ENCODE results near the gene GPC3.

GPC3 gene

DNA sequence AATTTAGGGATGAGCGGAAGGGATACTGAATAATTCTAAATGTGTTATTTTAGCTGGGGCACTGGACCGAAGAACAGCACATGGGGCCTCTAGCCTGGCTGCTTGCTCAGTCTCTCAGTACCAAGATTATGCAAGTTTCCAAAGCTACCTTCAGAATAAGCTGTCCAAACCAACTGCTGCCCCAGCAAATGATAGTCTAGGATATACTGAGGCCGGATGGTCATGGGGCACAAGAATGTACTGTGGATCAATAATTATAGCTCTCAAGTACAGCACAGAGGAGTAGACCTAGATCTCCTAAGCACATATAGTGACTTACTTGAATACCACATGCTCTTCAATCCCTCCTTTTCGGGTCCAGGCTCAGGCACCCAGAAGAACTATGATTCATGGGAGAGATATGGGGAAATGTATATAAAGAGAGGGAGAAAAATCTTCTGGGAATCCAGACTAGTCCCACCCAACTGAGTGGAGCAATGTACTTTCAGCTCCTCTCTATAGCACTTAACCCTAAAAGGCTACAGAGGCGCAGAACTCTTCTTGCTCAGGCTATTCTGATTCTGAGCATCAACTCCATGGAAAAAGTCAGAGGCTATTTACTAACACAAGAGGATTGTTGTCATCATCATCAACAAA, 409.8 kb downstream of the GPC3 start:
- TF ChIP-seq, protein P1, sequence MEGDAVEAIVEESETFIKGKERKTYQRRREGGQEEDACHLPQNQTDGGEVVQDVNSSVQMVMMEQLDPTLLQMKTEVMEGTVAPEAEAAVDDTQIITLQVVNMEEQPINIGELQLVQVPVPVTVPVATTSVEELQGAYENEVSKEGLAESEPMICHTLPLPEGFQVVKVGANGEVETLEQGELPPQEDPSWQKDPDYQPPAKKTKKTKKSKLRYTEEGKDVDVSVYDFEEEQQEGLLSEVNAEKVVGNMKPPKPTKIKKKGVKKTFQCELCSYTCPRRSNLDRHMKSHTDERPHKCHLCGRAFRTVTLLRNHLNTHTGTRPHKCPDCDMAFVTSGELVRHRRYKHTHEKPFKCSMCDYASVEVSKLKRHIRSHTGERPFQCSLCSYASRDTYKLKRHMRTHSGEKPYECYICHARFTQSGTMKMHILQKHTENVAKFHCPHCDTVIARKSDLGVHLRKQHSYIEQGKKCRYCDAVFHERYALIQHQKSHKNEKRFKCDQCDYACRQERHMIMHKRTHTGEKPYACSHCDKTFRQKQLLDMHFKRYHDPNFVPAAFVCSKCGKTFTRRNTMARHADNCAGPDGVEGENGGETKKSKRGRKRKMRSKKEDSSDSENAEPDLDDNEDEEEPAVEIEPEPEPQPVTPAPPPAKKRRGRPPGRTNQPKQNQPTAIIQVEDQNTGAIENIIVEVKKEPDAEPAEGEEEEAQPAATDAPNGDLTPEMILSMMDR (IDR thresholded peaks at IDR 0.05; ENCODE audit: low read depth, low read length): no peak
- no peak for DNase-seq (ENCODE audit: extremely low read depth, low read depth)

DNA sequence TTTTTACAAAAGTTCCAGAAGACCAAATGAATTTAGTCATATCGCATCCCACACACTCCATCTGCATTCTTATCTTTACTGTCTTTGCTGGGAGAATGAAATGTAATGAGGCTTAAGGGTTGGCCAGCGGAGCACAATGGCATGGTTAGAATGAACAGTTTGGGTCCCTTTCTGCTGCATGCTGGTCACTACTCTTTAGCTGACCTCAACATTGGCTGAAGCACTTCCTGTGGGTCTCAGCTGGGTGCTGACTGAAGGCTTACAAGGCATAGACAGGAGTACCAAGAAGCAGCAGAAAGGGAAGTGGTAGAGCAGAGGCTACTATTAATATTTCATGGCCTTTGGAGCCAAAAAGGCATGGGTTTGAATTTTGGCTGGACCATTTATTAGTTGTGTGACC, 410.7 kb downstream of the GPC3 start:
- no peak for DNase-seq (ENCODE audit: extremely low read depth, low read depth)
- TF ChIP-seq, protein P1 (IDR thresholded peaks at IDR 0.05; ENCODE audit: low read depth, low read length): no peak

DNA sequence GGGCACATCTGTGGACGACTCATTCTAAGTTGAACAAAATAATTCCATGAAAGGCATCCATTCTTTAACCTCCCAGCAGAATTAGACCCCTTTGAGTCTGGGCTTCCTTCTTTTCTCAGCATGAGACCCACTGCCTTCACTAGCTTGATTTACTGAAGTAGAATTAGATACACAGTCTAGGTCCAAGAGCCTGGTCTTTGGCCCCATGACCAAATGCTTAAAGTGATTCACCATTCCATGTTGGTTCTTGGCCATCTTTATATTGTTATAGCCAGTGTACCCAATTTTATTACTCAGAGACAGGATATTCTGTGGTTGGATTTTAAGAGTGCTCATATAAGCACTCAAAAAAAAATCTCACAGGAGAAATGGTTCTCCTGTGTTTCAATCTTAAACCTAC, 414.8 kb downstream of the GPC3 start:
- TF ChIP-seq, protein P1 (IDR thresholded peaks at IDR 0.05; ENCODE audit: low read depth, low read length): no peak
- DNase-seq (ENCODE audit: extremely low read depth, low read depth): no peak

DNA sequence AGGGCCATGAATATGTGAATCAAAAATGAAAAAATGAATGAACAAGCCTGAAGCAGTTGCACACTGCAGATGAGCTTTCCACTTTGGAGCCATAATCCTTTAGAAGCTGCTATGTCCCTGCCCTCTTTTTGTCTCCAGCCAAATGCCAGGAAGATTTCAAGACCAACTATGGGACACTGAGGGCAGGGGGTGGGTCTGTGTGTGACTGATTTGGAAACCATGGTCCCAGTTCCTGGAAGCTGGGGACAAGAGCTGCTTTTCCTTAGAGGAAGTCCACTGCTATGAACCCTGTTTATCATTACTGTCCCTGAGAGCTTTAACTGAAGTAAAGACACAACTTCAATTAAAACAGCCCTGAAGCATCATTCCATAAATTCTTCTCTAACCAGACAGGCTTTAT, 416.2 kb downstream of the GPC3 start:
- no peak for DNase-seq (ENCODE audit: extremely low read depth, low read depth)
- TF ChIP-seq, protein P1 (IDR thresholded peaks at IDR 0.05; ENCODE audit: low read depth, low read length): no peak

DNA sequence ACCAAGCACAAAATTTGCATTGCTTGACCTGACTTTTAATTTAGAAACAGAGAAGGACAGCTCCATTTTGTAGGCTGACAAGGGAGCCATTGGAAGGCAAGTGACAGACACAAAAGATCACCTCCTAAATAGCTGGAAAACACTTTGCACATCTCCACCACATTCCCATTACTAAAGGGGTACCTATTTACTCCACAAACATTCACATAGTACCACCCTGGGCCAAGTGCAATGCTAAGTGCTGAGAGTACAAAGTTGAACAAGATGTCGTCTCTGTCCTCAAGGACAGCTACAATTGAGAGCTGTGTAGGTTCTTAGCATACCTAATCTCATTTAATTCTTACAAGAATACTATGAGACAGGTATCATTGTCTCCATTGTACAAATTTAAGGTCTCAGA, 417.3 kb downstream of the GPC3 start:
- TF ChIP-seq, protein P1 (IDR thresholded peaks at IDR 0.05; ENCODE audit: low read depth, low read length): no peak
- no peak for DNase-seq (ENCODE audit: extremely low read depth, low read depth)

DNA sequence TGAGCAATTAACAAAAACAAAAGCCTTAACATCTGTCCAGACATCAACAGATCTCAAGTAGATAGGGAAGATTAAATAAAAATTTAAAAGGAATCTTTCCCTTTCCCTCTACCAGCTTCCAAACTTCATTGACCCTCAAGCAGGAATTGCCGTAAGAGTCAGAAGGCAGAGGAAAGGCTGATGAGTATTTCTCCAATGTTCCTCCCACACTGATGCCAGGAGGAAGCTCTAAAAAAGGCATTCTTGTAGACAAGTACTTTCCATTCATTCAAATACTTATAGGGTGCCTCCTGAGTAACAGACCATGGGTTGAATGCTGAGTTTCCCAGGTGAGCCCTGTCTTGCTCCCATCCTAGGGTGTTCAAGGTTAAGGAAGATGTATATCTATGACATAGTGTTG, 418.5 kb downstream of the GPC3 start:
- TF ChIP-seq, protein P1 (IDR thresholded peaks at IDR 0.05; ENCODE audit: low read depth, low read length): no peak
- no peak for DNase-seq (ENCODE audit: extremely low read depth, low read depth)

DNA sequence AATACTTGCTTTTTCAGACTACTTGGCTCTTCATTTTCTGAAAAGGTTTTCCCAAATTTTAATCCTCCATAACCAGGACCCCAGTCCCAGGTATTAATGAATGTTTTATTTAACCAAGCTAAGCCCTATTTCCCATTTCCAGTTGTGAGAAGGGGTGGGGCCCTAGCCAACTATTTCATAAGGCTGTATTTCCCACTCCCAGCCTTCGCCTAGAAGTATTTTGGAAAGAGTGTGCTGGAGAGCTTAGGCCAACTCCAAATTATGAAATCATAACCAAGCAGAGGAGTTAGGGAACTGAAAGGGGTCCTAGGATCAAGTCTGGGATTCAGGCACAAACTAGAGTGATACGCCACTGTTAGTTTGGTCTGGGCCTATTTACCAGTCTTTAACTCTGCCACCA, 421.7 kb downstream of the GPC3 start:
- TF ChIP-seq, protein P1 (IDR thresholded peaks at IDR 0.05; ENCODE audit: low read depth, low read length): no peak
- no peak for DNase-seq (ENCODE audit: extremely low read depth, low read depth)

Measured in AG09319 (cell line).